Lower lobe of right lung (tissue), 2 donors: ENCODE results near the gene DBF4B. TPM values are rescaled to one million over a fixed set of nuclear protein-coding genes. Genes with fewer than 3 reads are reported as not detected.

ENCODE experiments used
- ATAC-seq, 2 donors: fragments of 200-7000 bp; cut with Tn5 transposase; one replicate each; pipeline ENCODE4 v1.9.1; 2020 to 2022; ENCODE audit warnings: mild to moderate bottlenecking in 2 of 2, moderate library complexity in 2 of 2
- DNase-seq: peaks from one replicate; pipeline ENCODE4 v3.0.0-alpha.2; 2020
- H3K27ac ChIP-seq: fragments of 200-600 bp; one replicate; pipeline ENCODE4 v1.8.0; 2022
- H3K27me3 ChIP-seq: fragments of 200-600 bp; one replicate; pipeline ENCODE4 v1.8.0; 2022; ENCODE audit warnings: low read depth
- H3K36me3 ChIP-seq: fragments of 200-600 bp; one replicate; pipeline ENCODE4 v1.8.0; 2022; ENCODE audit warnings: mild to moderate bottlenecking
- H3K4me1 ChIP-seq: fragments of 200-600 bp; one replicate; pipeline ENCODE4 v1.8.0; 2022
- H3K4me3 ChIP-seq: fragments of 200-600 bp; one replicate; pipeline ENCODE4 v1.8.0; 2022; ENCODE audit warnings: mild to moderate bottlenecking
- H3K9me3 ChIP-seq: fragments of 200-600 bp; one replicate; pipeline ENCODE4 v1.8.0; 2022
- CTCF ChIP-seq: fragments of 200-600 bp; IDR thresholded peaks from one replicate; pipeline ENCODE4 v1.8.0; 2022; ENCODE audit warnings: antibody characterized with exemption, mild to moderate bottlenecking
- intact Hi-C: fragments of 100-400 bp; cut with DNase I; formaldehyde crosslinking; loops from one replicate; pipeline ENCODE4 v1.11.0; 2022
- total RNA-seq: library from RNA; stranded (reverse); fragmentation: NEBNext Ultra II Directional; extraction: Animal tissue kit (Norgen Biotek cat#: 25700); gene quantifications from one replicate; pipeline ENCODE4 v1.2.1, GENCODE V29; 2021
- donor health status: DM: no; HTN: yes; CAD: no; lungs with severe emphysema.

The DBF4B gene
- total RNA-seq, 1 donor from 2014 or later, result 6.8 TPM

DNA sequence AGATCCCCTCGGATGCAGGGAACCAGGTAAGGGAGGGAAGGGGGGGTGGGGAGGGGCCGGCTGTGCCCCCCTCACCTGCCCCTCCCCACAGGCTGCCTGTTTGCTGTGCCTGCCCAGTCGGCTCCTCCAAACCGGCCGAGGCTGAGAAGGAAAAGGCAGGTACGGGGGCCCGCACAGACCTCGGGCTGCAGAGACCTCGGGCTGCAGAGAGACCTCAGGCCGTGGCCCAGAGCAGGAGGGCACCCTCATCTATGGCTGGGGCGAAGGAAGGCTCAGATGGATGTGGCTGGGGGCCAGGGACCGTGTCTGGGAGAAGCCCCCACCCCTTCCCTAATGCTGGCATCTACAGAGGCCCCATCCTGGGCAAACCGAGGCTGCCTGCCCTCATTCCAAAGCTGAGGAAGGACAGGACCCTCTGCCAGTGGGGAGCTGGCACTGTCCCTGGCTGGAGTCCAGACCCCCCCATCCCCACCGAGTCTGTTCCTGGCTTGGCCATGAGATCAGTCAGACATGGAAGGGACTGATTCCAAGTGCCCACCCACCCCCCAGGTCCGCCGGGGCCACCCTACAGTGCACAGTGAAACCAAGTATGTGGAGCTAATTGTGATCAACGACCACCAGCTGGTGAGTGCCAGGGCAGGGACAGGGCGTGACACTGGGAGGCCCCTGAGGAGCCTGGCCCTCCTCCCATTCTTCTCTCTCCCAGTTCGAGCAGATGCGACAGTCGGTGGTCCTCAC lies 64.0 kb downstream of the DBF4B start:
- Histone ChIP-seq H3K9me3 (no peaks in the 10 kb centered on the region), H3K27me3 (peaks cover 43% of the 10 kb centered on the region), H3K36me3 (no peaks in the 10 kb centered on the region), H3K4me3 (no peak overlapping the region), H3K27ac (no peak overlapping the region), H3K4me1 (peaks cover 16% of the 10 kb centered on the region)
- ATAC-seq (no peak), DNase-seq (no peak)
- intact Hi-C loops, result no loop called here
- TF ChIP-seq CTCF, result no peak

GRCh38 chr17:44773140-44773539 lies 64.7 kb downstream of the DBF4B start:
- TF ChIP-seq CTCF, result no peak
- no peak overlapping the region for H3K4me3 ChIP-seq
- DNase-seq (no peak), ATAC-seq (no peak)
- H3K9me3 ChIP-seq, result no peaks in the 10 kb centered on the region
- no peak overlapping the region for H3K27ac ChIP-seq
- no peaks in the 10 kb centered on the region for H3K36me3 ChIP-seq
- intact Hi-C loops, result no loop called here
- H3K4me1 ChIP-seq, result peaks cover 16% of the 10 kb centered on the region
- H3K27me3 ChIP-seq, result peaks cover 42% of the 10 kb centered on the region

- intact Hi-C loops, result loop anchor here (5.0 kb wide), 1 partner anchor 93 kb away; no protein-coding TSS in a partner anchor
- peak; percentile 92 for DNase-seq
- no peak overlapping the region for H3K27ac ChIP-seq
- peak; percentile 100 for TF ChIP-seq CTCF
- H3K36me3 ChIP-seq, result no peaks in the 10 kb centered on the region
- peaks cover 36% of the 10 kb centered on the region for H3K27me3 ChIP-seq
- no peaks in the 10 kb centered on the region for H3K9me3 ChIP-seq
- H3K4me3 ChIP-seq, result peak overlapping the region; percentile 77
- peak; percentile 87 to 88 for ATAC-seq
- peaks cover 25% of the 10 kb centered on the region for H3K4me1 ChIP-seq
These were observed 66.0 kb downstream of the DBF4B start for GRCh38 chr17:44774271-44775135.

GRCh38 chr17:44775136-44775837 lies 66.8 kb downstream of the DBF4B start:
- intact Hi-C loops, result loop anchor here (5.0 kb wide), 1 partner anchor 92 kb away; no protein-coding TSS in a partner anchor
- Histone ChIP-seq H3K9me3 (no peaks in the 10 kb centered on the region), H3K4me3 (peak overlapping the region; percentile 77), H3K36me3 (no peaks in the 10 kb centered on the region), H3K27me3 (peaks cover 38% of the 10 kb centered on the region), H3K27ac (no peak overlapping the region), H3K4me1 (peaks cover 29% of the 10 kb centered on the region)
- peak; percentile 11 for TF ChIP-seq CTCF
- peak; percentile 97 for ATAC-seq
- peak; percentile 98 for DNase-seq
